Stomach (tissue), 9 donors: ENCODE results near the gene PYROXD2. TPM values are rescaled to one million over a fixed set of nuclear protein-coding genes. Genes with fewer than 3 reads are reported as not detected.
A peak's percentile ranks its signal among the peaks of the same experiment; 100 is the strongest.

ENCODE experiments used
- DNase-seq, 2 donors: peaks; one replicate each; pipeline versions ENCODE4 v3.0.0 to v3.0.0-alpha.2; 2013 to 2019
- H3K27ac ChIP-seq, 5 donors: fragments of 200-600 bp in 4 of 5; sonication (generic) in 4 of 5; one replicate each; pipeline ENCODE4 v1.5.1; 2013 to 2019; ENCODE audit warnings: mild to moderate bottlenecking in 1 of 5, moderate library complexity in 1 of 5
- H3K27me3 ChIP-seq, 3 donors: fragments of 200-600 bp; sonication (generic); one replicate each; pipeline ENCODE4 v1.5.1; 2017 to 2019; ENCODE audit warnings: mixed run types in 1 of 3
- H3K36me3 ChIP-seq, 4 donors: fragments of 200-600 bp; sonication (generic); 1 replicate in 3 of 4; 2 replicates in 1 of 4; pipeline ENCODE4 v1.5.1; 2016 to 2019
- H3K4me1 ChIP-seq, 4 donors: fragments of 200-600 bp; sonication (generic); one replicate each; pipeline ENCODE4 v1.5.1; 2016 to 2019
- H3K4me3 ChIP-seq, 4 donors: fragments of 200-600 bp; sonication (generic) in 3 of 4; one replicate each; pipeline ENCODE4 v1.5.1; 2016 to 2019; ENCODE audit warnings: mild to moderate bottlenecking in 1 of 4
- H3K9me3 ChIP-seq, 4 donors: fragments of 200-600 bp; sonication (generic); one replicate each; pipeline ENCODE4 v1.5.1; 2016 to 2019
- CTCF ChIP-seq, 7 experiments: fragments of 450-650 bp in 4 of 7; fragments of 200-600 bp in 3 of 7; sonication (generic) in 3 of 7; IDR thresholded peaks; one replicate each; pipeline ENCODE4 v1.5.1; 2016 to 2019; ENCODE audit warnings: antibody characterized with exemption in 7 of 7, control low read depth in 2 of 7, mild to moderate bottlenecking in 1 of 7
- EP300 ChIP-seq: sonication (generic); formaldehyde crosslinking; IDR thresholded peaks from one replicate; pipeline ENCODE4 v1.6.1; 2017; ENCODE audit warnings: antibody characterized with exemption
- POLR2A ChIP-seq, 4 donors: fragments of 450-650 bp; IDR thresholded peaks; one replicate each; pipeline ENCODE4 v1.6.1; 2016; ENCODE audit warnings: antibody characterized with exemption in 4 of 4, control low read depth in 2 of 4, mild to moderate bottlenecking in 1 of 4, moderate library complexity in 1 of 4
- POLR2AphosphoS5 ChIP-seq, 3 donors: sonication (generic); formaldehyde crosslinking; IDR thresholded peaks; one replicate each; pipeline ENCODE4 v1.6.1; 2016; ENCODE audit warnings: antibody characterized with exemption in 3 of 3
- WGBS, 5 donors: extraction: QIAGEN DNeasy Blood & Tissue Kit in 3 of 5; methylation state at CpG; one replicate each; pipeline versions ENCODE4 v1.1.5 to v1.1.7; 2013 to 2018; 5-methylcytosine and 5-hydroxymethylcytosine counted together
- intact Hi-C: fragments of 100-400 bp; cut with DNase I; formaldehyde crosslinking; loops from one replicate; pipeline ENCODE4 v1.15.1; 2023; ENCODE audit warnings: low total_unique reads
- polyA plus RNA-seq, 3 donors: library from polyadenylated mRNA; stranded (reverse); fragments of 200-250 nt; gene quantifications; one replicate each; pipeline ENCODE4 v1.2.3, GENCODE V29; 2013
- total RNA-seq, 5 donors: library from RNA; depleted of rRNA; stranded (reverse); fragments of >200 nt; gene quantifications; one replicate each; pipeline versions ENCODE4 v1.1.0 to v1.2.3, GENCODE V29; 2014 to 2016
- donor health status: healthy with polysubstance abuse.
- donor health status: Bipolar disorder and iron deficiency.
- donor health status: healthy.

PYROXD2 gene
- total and polyA plus RNA-seq, 8 donors: 2.4 to 33.5 (median 8.3) TPM

- TF ChIP-seq CTCF (IDR thresholded peaks at IDR 0.05): no peak
- no peak for TF ChIP-seq POLR2AphosphoS5 (IDR thresholded peaks at IDR 0.05)
- no peak for TF ChIP-seq EP300
- TF ChIP-seq POLR2A (IDR thresholded peaks at IDR 0.05): no peak
- H3K9me3 ChIP-seq: no peaks in the 10 kb centered on the region
- intact Hi-C loops: no loop called here
- H3K4me1 ChIP-seq: peaks cover 16 to 40% (median 26%) of the 10 kb centered on the region in 4 donors
- 82 to 92% (median 90%) methylated on average over 11 to 18 of the region's 18 CpGs for WGBS, 5 donors
- no peak overlapping the region for H3K27ac ChIP-seq
- H3K27me3 ChIP-seq: no peaks in the 10 kb centered on the region
- DNase-seq: no peak
- H3K36me3 ChIP-seq: peaks cover 25 to 55% (median 51%) of the 10 kb centered on the region in 4 donors
- no peak overlapping the region for H3K4me3 ChIP-seq
These were observed 1.8 kb upstream of the PYROXD2 start for GRCh38 chr10:98416606-98417388.

- Histone ChIP-seq H3K27ac (peak overlapping the region; percentile 3 to 84 (median 79)), H3K36me3 (peaks cover 25 to 46% (median 45%) of the 10 kb centered on the region in 4 donors), H3K9me3 (no peaks in the 10 kb centered on the region), H3K4me1 (peaks cover 16 to 45% (median 31%) of the 10 kb centered on the region in 4 donors), H3K4me3 (no peak overlapping the region), H3K27me3 (no peaks in the 10 kb centered on the region)
- intact Hi-C loops: no loop called here
- no peak for DNase-seq
- 59 to 69% (median 66%) methylated on average over 8 of the region's 8 CpGs for WGBS, 5 donors
- TF ChIP-seq EP300 (no peak), CTCF (IDR thresholded peaks at IDR 0.05) (no peak), POLR2A (IDR thresholded peaks at IDR 0.05) (no peak), POLR2AphosphoS5 (IDR thresholded peaks at IDR 0.05) (no peak)
These were observed 743 bp upstream of the PYROXD2 start for GRCh38 chr10:98415731-98416119.

- Histone ChIP-seq H3K4me1 (peaks cover 16 to 45% (median 31%) of the 10 kb centered on the region in 4 donors), H3K4me3 (peak overlapping the region; percentile 45 to 53 (median 50)), H3K27me3 (no peaks in the 10 kb centered on the region), H3K9me3 (no peaks in the 10 kb centered on the region), H3K27ac (peak overlapping the region; percentile 60 to 84 (median 79)), H3K36me3 (peaks cover 22 to 37% (median 33%) of the 10 kb centered on the region in 4 donors)
- no peak for DNase-seq
- intact Hi-C loops: no loop called here
- 26 to 44% (median 34%) methylated on average over 3 of the region's 3 CpGs for WGBS, 5 donors
- TF ChIP-seq CTCF (IDR thresholded peaks at IDR 0.05) (no peak), POLR2A (IDR thresholded peaks at IDR 0.05) (no peak), EP300 (no peak), POLR2AphosphoS5 (IDR thresholded peaks at IDR 0.05) (no peak)
These were observed 427 bp downstream of the PYROXD2 start for GRCh38 chr10:98414578-98414931.

GRCh38 chr10:98411768-98412167 is 3.2 kb downstream of the PYROXD2 start:
- intact Hi-C loops: no loop called here
- Histone ChIP-seq H3K27ac (no peak overlapping the region), H3K4me3 (no peak overlapping the region), H3K4me1 (peaks cover 16 to 52% (median 31%) of the 10 kb centered on the region in 4 donors), H3K27me3 (no peaks in the 10 kb centered on the region), H3K36me3 (peaks cover 0 to 9% (median 5%) of the 10 kb centered on the region in 4 donors), H3K9me3 (no peaks in the 10 kb centered on the region)
- TF ChIP-seq CTCF (IDR thresholded peaks at IDR 0.05): no peak
- no peak for TF ChIP-seq EP300
- no peak for TF ChIP-seq POLR2A (IDR thresholded peaks at IDR 0.05)
- TF ChIP-seq POLR2AphosphoS5 (IDR thresholded peaks at IDR 0.05): no peak
- no peak for DNase-seq
- 67 to 81% (median 72%) methylated on average over 1 of the region's 1 CpG for WGBS, 5 donors
